ENCODE results near the gene AMHR2.

DNA sequence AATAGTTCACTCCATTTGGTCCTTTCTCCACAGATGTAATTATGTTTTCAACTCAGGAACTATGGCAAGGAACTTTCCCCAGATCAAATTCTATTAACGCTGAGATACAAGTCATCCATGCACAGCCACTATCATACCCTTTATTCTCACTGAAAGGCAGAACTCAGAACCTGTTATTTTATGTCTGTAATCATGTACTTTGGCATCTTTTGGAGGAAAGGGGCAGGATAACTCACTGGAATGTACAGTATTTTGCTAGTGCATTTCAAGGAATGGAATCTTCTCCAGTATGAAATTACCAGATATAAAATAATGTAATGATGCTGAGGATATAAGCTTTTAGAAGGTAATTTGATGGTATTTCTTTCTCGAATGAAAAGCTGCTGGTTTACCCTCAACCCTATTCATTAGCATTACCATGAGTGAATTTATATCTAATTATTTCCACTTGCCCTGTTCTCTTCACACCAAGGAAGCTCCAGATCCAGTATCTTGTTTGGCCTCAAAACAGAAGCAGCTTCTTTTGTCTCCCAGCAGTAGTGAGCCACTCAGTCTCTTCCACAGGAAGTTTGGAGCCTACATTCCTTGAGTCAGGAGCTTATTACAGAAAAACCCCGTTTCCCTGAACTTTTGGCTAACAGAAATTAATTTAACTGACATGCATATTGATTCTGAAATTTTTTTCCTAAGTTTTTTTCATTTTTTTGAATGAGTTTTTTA, 10.0 kb upstream of the AMHR2 start:
- TF ChIP-seq CTCF (conservative IDR thresholded peaks at IDR 0.05) (no peak), EZH2 (IDR thresholded peaks at IDR 0.05; ENCODE audit: low read depth) (no peak)

Data from PC-9 (cell line).